HEK293T (cell line): ENCODE results near the gene NBEA.

ENCODE experiments used
- ARNT ChIP-seq: fragments of 450-650 bp; IDR thresholded peaks from 2 replicates; pipeline ENCODE4 v1.6.1; 2017; ENCODE audit warnings: mild to moderate bottlenecking
- BHLHE40 ChIP-seq: fragments of 450-650 bp; IDR thresholded peaks from 2 replicates; pipeline ENCODE4 v1.6.1; 2016; ENCODE audit warnings: mild to moderate bottlenecking, moderate library complexity, borderline replicate concordance
- ELF4 ChIP-seq: fragments of 450-650 bp; IDR thresholded peaks from 2 replicates; pipeline ENCODE4 v1.6.1; 2017; ENCODE audit warnings: antibody characterized with exemption
- FOXM1 ChIP-seq: fragments of 450-650 bp; IDR thresholded peaks from 2 replicates; pipeline ENCODE4 v1.6.1; 2017; ENCODE audit warnings: mild to moderate bottlenecking, borderline replicate concordance
- NFRKB ChIP-seq: fragments of 450-650 bp; IDR thresholded peaks from 2 replicates; pipeline ENCODE4 v1.6.1; 2016; ENCODE audit warnings: mild to moderate bottlenecking, moderate library complexity
- PKNOX1 ChIP-seq: fragments of 450-650 bp; IDR thresholded peaks from 2 replicates; pipeline ENCODE4 v1.6.1; 2016
- SP1 ChIP-seq: fragments of 450-650 bp; IDR thresholded peaks from 2 replicates; pipeline ENCODE4 v1.6.1; 2017
- SUZ12 ChIP-seq: fragments of 450-650 bp; IDR thresholded peaks from 2 replicates; pipeline ENCODE4 v1.6.1; 2016; ENCODE audit warnings: mild to moderate bottlenecking

GRCh38 chr13:35159041-35159440 is 217.0 kb downstream of the NBEA start:
- TF ChIP-seq BHLHE40 (no peak), SP1 (no peak), ARNT (no peak), SUZ12 (no peak), FOXM1 (no peak), PKNOX1 (no peak), ELF4 (no peak), NFRKB (no peak)
